ENCODE results near the gene ENSA.

Gene ENSA

GRCh38 chr1:150578272-150579109 is 50.9 kb downstream of the ENSA start:
- TF ChIP-seq CTCF (IDR thresholded peaks at IDR 0.05; ENCODE audit: control insufficient read depth, extremely low read depth, insufficient read depth), result no peak
- peak overlapping the region; percentile 98 for H3K4me3 ChIP-seq (ENCODE audit: low read depth, low read length)
- no peak for DNase-seq (ENCODE audit: low read depth)

GRCh38 chr1:150577557-150578271 is 51.7 kb downstream of the ENSA start:
- no peak for TF ChIP-seq CTCF (IDR thresholded peaks at IDR 0.05; ENCODE audit: control insufficient read depth, extremely low read depth, insufficient read depth)
- no peak for DNase-seq (ENCODE audit: low read depth)
- peak overlapping the region; percentile 98 for H3K4me3 ChIP-seq (ENCODE audit: low read depth, low read length)

GRCh38 chr1:150576794-150577556 is 52.4 kb downstream of the ENSA start:
- no peak for TF ChIP-seq CTCF (IDR thresholded peaks at IDR 0.05; ENCODE audit: control insufficient read depth, extremely low read depth, insufficient read depth)

GRCh38 chr1:150576367-150576711 is 53.1 kb downstream of the ENSA start:
- TF ChIP-seq CTCF (IDR thresholded peaks at IDR 0.05; ENCODE audit: control insufficient read depth, extremely low read depth, insufficient read depth), result no peak
- peak overlapping the region; percentile 98 for H3K4me3 ChIP-seq (ENCODE audit: low read depth, low read length)
- no peak for DNase-seq (ENCODE audit: low read depth)

More at GRCh38 chr1:150576794-150577556, 52.4 kb downstream of the ENSA start:
- peak overlapping the region; percentile 98 for H3K4me3 ChIP-seq (ENCODE audit: low read depth, low read length)
- peak; percentile 59 for DNase-seq (ENCODE audit: low read depth)

GRCh38 chr1:150575518-150576366 is 53.7 kb downstream of the ENSA start:
- H3K4me3 ChIP-seq (ENCODE audit: low read depth, low read length), result peak overlapping the region; percentile 98
- DNase-seq (ENCODE audit: low read depth), result peak; percentile 84
- TF ChIP-seq CTCF (IDR thresholded peaks at IDR 0.05; ENCODE audit: control insufficient read depth, extremely low read depth, insufficient read depth), result no peak

- peak overlapping the region; percentile 98 for H3K4me3 ChIP-seq (ENCODE audit: low read depth, low read length)
Measured at GRCh38 chr1:150575072-150575489, 54.3 kb downstream of the ENSA start.

More at GRCh38 chr1:150575072-150575489, 54.3 kb downstream of the ENSA start:
- no peak for DNase-seq (ENCODE audit: low read depth)
- no peak for TF ChIP-seq CTCF (IDR thresholded peaks at IDR 0.05; ENCODE audit: control insufficient read depth, extremely low read depth, insufficient read depth)
